GM10266 (cell line): Measurements from ENCODE around the gene CARD11.
A peak's percentile ranks its signal among the peaks of the same experiment; 100 is the strongest.

Source experiments
- DNase-seq: peaks from one replicate; pipeline ENCODE4 v3.0.0; 2012; ENCODE audit errors: extremely low spot score
- CTCF ChIP-seq: IDR thresholded peaks from 2 replicates; pipeline ENCODE4 v1.5.1; 2012; ENCODE audit warnings: mild to moderate bottlenecking, low read depth; ENCODE audit not compliant: control insufficient read depth, insufficient read depth; ENCODE audit errors: missing control alignments

CARD11 gene

DNA sequence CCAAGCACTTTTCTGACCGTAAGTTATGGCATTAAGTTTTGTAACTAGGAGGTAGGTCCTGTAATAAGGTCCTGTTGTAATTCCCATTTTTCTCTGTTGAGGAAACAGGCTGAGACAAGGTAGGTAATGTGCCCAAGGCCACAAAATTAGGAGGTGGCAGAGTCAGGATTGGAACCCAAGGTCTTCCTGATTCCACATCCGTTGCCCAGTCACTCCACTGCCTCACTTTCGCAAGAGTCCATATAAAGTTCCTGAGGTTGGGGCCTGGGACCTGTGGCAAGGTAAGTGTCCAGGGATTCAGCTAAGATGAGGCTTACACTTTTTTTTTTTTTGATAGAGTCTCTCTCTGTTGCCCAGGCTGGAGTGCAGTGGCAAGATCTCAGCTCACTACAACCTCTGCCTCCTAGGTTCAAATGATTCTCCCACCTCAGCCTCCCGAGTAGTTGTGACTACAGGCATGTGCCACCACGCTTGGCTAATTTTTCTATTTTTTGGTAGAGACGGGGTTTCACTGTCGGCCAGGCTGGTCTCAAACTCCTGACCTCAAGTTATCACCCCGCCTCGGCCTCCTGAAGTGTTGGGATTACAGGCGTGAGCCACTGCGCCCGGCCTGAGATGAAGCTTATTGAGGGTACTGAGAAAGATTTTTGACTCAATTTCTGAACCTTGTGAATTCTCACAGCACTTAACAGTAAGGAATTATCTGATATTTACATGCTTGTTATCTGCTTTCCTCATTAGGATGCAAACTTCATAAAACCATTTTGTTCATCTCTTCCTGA lies 179.3 kb downstream of the CARD11 start:
- no peak for DNase-seq
- TF ChIP-seq CTCF = no peak

- TF ChIP-seq CTCF = no peak
These were observed 180.1 kb downstream of the CARD11 start for GRCh38 chr7:2863461-2864066.

DNA sequence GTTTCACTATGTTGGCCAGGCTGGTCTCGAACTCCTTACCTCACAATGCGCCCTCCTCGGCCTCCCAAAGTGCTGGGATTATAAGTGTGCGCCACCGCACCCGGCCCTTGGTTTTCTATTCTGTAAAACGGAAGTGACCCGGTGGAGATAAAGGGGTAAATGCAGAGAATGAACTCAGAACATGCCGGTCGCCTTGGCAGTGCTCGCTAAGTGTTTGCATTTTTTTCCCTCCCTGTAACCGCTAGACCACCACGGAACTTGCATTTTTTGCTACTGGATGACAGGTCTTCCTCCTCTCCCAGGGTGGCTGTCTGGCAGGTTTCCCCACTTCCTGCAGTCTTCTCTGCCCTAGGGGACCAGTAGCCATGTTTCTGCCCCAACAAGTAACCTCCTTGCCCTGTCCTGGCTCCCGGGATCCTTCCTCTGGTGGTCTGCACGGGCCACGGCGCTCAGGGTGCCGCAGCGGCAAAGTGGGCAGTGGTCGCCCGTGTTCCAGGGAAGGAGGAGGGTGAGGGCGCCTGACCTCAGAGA lies 180.8 kb downstream of the CARD11 start:
- TF ChIP-seq CTCF = no peak
- DNase-seq = peak; percentile 8

More at GRCh38 chr7:2863461-2864066, 180.1 kb downstream of the CARD11 start:
- DNase-seq = peak; percentile 84

DNA sequence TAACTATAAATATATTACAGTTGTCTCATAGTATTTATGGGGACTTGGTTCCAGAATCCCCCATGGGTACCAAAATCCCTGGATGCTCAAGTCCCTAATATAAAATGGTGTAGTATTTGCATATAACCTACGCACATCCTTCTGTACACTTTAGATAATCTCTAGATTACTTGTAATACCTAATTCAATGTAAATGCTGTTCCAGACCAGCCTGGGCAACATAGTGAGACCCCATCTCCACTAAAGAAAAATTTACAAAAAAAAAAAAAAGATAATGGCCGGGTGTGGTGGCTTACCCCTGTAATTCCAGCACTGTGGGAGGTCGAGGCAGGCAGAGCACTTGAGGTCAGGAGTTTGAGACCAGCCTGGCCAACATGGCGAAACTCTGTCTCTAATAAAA lies 182.2 kb downstream of the CARD11 start:
- no peak for DNase-seq
- no peak for TF ChIP-seq CTCF

- TF ChIP-seq CTCF = no peak
- DNase-seq = no peak
These were observed 183.0 kb downstream of the CARD11 start for GRCh38 chr7:2860627-2861133.

GRCh38 chr7:2859952-2860351 lies 183.7 kb downstream of the CARD11 start:
- TF ChIP-seq CTCF = no peak
- DNase-seq = no peak

DNA sequence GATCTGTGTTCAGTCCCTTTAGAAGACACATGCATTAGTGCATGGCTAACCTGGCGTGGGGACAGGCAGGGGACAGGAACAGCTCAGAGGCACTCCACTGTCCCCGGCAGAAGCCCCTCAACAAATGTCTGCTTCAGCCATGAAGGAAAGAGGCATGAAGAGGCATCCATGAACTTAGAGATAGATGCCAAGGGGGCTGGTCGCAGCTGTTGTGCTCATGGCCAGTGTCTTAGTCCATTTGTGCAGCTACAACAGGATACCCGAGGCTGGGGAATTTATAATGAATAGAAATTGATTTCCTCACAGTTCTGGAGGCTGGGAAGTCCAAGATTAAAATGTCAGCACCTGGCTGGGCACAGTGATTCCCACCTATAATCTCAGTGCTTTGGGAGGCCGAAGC lies 185.0 kb downstream of the CARD11 start:
- no peak for DNase-seq
- TF ChIP-seq CTCF = no peak
